PC-9 (cell line): Measurements from ENCODE around the gene KRT82. TPM values are rescaled to one million over a fixed set of nuclear protein-coding genes. Genes with fewer than 3 reads are reported as not detected.
A peak's percentile ranks its signal among the peaks of the same experiment; 100 is the strongest.

ENCODE experiments used
- BruUV-seq: library from RNA; stranded (reverse); fragments of 400-500 nt; replicated peaks from 2 replicates; lab custom pipeline; 2021; lab: Mats Ljungman, UMichigan
- CTCF ChIA-PET: fragments of 300-600 bp; sonication (Branson Sonifier 250); formaldehyde crosslinking; loops from one replicate; lab custom pipeline; 2022; ENCODE audit warnings: antibody characterized with exemption; lab: Charles Lee
- POLR2A ChIA-PET: fragments of 300-600 bp; sonication (Branson Sonifier 250); formaldehyde crosslinking; loops from one replicate; lab custom pipeline; 2022; ENCODE audit warnings: antibody characterized with exemption; ENCODE audit not compliant: unreplicated experiment; lab: Charles Lee
- DNase-seq, 2 experiments: peaks; one replicate each; pipeline versions ENCODE4 v3.0.0 to v3.0.0-alpha.2; 2015 to 2022; ENCODE audit warnings: mixed read lengths in 1 of 2
- H2AFZ ChIP-seq: fragments of 200-600 bp; sonication (generic); 2 replicates; pipeline ENCODE4 v1.8.1; 2017; ENCODE audit warnings: antibody characterized with exemption
- H3F3A ChIP-seq: fragments of 200-600 bp; sonication (generic); 2 replicates; pipeline ENCODE4 v1.8.1; 2017; ENCODE audit warnings: antibody characterized with exemption, mild to moderate bottlenecking, low read depth; ENCODE audit not compliant: insufficient read depth
- H3K27ac ChIP-seq: fragments of 200-600 bp; sonication (generic); 2 replicates; pipeline ENCODE4 v1.6.1; 2016; ENCODE audit warnings: mixed run types
- H3K27me3 ChIP-seq: fragments of 200-600 bp; sonication (generic); 2 replicates; pipeline ENCODE4 v1.6.1; 2016; ENCODE audit warnings: low read depth, mixed run types; ENCODE audit not compliant: insufficient read depth
- H3K36me3 ChIP-seq: fragments of 200-600 bp; sonication (generic); 2 replicates; pipeline ENCODE4 v1.6.1; 2016; ENCODE audit warnings: low read depth, mixed run types
- H3K4me1 ChIP-seq: fragments of 200-600 bp; sonication (generic); replicated peaks from 2 replicates; pipeline ENCODE4 v1.6.1; 2016; ENCODE audit warnings: mixed run types; ENCODE audit not compliant: insufficient read depth
- H3K4me2 ChIP-seq: fragments of 200-600 bp; sonication (generic); 2 replicates; pipeline ENCODE4 v1.6.1; 2017; ENCODE audit warnings: mixed run types
- H3K4me3 ChIP-seq: fragments of 200-600 bp; sonication (generic); 2 replicates; pipeline ENCODE4 v1.6.1; 2016; ENCODE audit warnings: mixed run types
- H3K79me2 ChIP-seq: fragments of 200-600 bp; sonication (generic); 2 replicates; pipeline ENCODE4 v1.6.1; 2017; ENCODE audit warnings: low read depth, mixed run types
- H3K9me2 ChIP-seq: fragments of 200-600 bp; sonication (generic); 2 replicates; pipeline ENCODE4 v1.8.1; 2017; ENCODE audit warnings: mild to moderate bottlenecking; ENCODE audit not compliant: insufficient read depth
- H3K9me3 ChIP-seq: fragments of 200-600 bp; sonication (generic); 2 replicates; pipeline ENCODE4 v1.8.1; 2016; ENCODE audit warnings: low read depth; ENCODE audit not compliant: insufficient read depth
- H4K20me1 ChIP-seq: fragments of 200-600 bp; sonication (generic); 2 replicates; pipeline ENCODE4 v1.8.1; 2017; ENCODE audit not compliant: insufficient read depth
- EZH2 ChIP-seq: fragments of 200-600 bp; sonication (generic); IDR thresholded peaks from 2 replicates; pipeline ENCODE4 v1.8.0; 2017; ENCODE audit warnings: antibody characterized with exemption, low read depth
- intact Hi-C: fragments of 100-400 bp; cut with micrococcal nuclease; formaldehyde crosslinking; loops from one replicate; pipeline ENCODE4 v1.10.0; 2022; ENCODE audit not compliant: unreplicated experiment
- total RNA-seq: library from RNA; stranded (reverse); gene quantifications from 2 replicates; pipeline ENCODE4 v1.2.3, GENCODE V29; 2021
- TF ChIP-seq, protein P1 (sequence below): fragments of 200-600 bp; sonication (generic); conservative IDR thresholded peaks from 2 replicates; pipeline ENCODE4 v1.6.1; 2017; ENCODE audit warnings: mixed run types, antibody characterized with exemption, mild to moderate bottlenecking, moderate library complexity

Gene KRT82
- total RNA-seq, 1 experiment from 2014 or later, result not detected

DNA sequence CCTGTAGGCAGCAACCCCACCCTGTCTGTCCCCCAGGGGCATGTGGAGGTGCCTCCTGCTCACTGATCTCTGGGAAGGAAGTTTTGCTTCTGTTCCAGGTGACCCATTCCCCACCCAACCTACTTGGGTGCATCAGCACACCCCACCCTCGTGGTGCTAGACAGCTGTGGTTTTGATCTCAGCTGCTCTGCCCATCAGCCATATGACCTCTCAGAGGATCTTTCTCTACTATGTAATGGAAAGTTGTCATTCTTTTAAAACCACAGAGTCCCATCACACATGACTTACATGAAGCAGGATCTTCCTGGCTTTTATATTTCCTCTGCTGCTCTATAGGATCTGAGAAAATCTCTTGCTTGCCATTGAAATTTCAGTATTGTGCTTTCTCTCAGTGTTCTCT lies 13.5 kb upstream of the KRT82 start:
- DNase-seq, result no peak
- intact Hi-C loops, result no loop called here
- H3K27ac ChIP-seq, result no peak overlapping the region
- H3K4me2 ChIP-seq, result no peak overlapping the region
- ChIA-PET CTCF (no interaction called here), POLR2A (no interaction called here)
- no peak overlapping the region for H3K4me3 ChIP-seq
- H3K9me3 ChIP-seq, result no peaks in the 10 kb centered on the region
- TF ChIP-seq EZH2, result no peak
- TF ChIP-seq, protein P1, sequence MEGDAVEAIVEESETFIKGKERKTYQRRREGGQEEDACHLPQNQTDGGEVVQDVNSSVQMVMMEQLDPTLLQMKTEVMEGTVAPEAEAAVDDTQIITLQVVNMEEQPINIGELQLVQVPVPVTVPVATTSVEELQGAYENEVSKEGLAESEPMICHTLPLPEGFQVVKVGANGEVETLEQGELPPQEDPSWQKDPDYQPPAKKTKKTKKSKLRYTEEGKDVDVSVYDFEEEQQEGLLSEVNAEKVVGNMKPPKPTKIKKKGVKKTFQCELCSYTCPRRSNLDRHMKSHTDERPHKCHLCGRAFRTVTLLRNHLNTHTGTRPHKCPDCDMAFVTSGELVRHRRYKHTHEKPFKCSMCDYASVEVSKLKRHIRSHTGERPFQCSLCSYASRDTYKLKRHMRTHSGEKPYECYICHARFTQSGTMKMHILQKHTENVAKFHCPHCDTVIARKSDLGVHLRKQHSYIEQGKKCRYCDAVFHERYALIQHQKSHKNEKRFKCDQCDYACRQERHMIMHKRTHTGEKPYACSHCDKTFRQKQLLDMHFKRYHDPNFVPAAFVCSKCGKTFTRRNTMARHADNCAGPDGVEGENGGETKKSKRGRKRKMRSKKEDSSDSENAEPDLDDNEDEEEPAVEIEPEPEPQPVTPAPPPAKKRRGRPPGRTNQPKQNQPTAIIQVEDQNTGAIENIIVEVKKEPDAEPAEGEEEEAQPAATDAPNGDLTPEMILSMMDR, result no peak
- no peaks in the 10 kb centered on the region for H3K9me2 ChIP-seq
- H3K4me1 ChIP-seq, result peaks cover 5% of the 10 kb centered on the region
- H3K79me2 ChIP-seq, result no peaks in the 10 kb centered on the region
- BruUV-seq, result no TSS peak
- peaks cover 4% of the 10 kb centered on the region; the same call in 1 of the 2 replicates for H3F3A ChIP-seq
- H3K27me3 ChIP-seq, result no peaks in the 10 kb centered on the region
- H2AFZ ChIP-seq, result no peak overlapping the region
- no peaks in the 10 kb centered on the region for H3K36me3 ChIP-seq
- H4K20me1 ChIP-seq, result no peaks in the 10 kb centered on the region

DNA sequence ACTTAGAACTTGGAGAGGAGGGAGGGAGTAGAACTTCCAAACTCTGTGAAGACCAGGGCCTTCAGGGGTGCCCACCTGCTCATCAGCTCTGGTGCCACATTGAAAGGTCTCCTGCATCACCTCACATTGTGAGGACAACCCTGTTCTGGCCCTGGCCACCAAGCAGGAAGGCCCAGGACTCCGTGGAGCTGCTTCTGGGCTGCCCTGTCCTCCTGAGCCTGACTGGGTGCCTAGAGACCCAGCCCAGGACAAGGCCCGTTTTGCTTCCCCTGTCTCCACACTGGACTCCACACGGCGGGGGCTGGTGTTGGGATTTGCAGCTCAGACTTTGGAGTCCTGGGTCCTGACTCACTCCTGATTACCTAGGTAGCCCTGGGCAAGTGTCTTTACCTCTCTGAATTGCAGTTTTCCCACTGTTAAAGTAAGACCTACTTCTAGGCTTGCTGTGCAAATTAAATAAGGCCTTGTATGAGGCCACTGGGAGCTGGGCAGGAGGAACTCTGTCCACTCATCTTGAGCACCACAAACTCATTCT lies 12.5 kb upstream of the KRT82 start:
- Histone ChIP-seq H3K27ac (no peak overlapping the region), H3F3A (peaks cover 4% of the 10 kb centered on the region; the same call in 1 of the 2 replicates), H4K20me1 (no peaks in the 10 kb centered on the region), H3K9me2 (no peaks in the 10 kb centered on the region), H3K79me2 (no peaks in the 10 kb centered on the region), H3K36me3 (no peaks in the 10 kb centered on the region), H3K4me2 (no peak overlapping the region), H3K4me3 (no peak overlapping the region), H3K27me3 (no peaks in the 10 kb centered on the region), H3K4me1 (peaks cover 5% of the 10 kb centered on the region), H3K9me3 (no peaks in the 10 kb centered on the region), H2AFZ (no peak overlapping the region)
- no TSS peak for BruUV-seq
- TF ChIP-seq EZH2, result no peak
- TF ChIP-seq, protein P1, result no peak
- CTCF ChIA-PET, result interaction anchor here (0.6 to 0.7 kb wide), 2 partner anchors 17 to 39 kb away, joined by 5 to 7 read pairs; no protein-coding TSS in a partner anchor
- POLR2A ChIA-PET, result interaction anchor here (0.7 kb wide), 1 partner anchor 636 kb away, joined by 5 read pairs; no protein-coding TSS in a partner anchor
- no peak for DNase-seq
- intact Hi-C loops, result no loop called here

DNA sequence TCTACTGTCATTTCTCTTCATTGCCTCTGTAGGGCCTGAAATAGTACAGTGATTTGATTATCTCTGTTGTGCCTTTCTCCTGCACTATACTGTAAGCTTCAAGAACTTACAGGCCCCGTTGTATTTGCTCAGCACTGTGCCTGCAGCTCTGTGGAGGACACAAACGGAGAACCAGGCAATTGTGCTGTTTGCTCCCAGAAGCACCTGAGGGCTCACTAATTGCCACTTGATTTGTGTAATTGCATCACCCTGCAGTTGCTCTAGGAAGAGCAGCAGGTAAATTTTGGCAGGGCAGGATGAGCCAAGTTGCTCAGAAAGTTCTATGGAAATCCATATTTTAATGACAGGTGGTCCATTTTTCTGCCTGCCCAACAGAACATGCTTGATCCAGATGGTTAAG lies 11.6 kb upstream of the KRT82 start:
- Histone ChIP-seq H3K4me3 (no peak overlapping the region), H3K36me3 (no peaks in the 10 kb centered on the region), H3K4me1 (peaks cover 5% of the 10 kb centered on the region), H4K20me1 (no peaks in the 10 kb centered on the region), H3K9me2 (no peaks in the 10 kb centered on the region), H3K4me2 (no peak overlapping the region), H3K27ac (no peak overlapping the region), H3K9me3 (no peaks in the 10 kb centered on the region), H2AFZ (peak overlapping the region; percentile 20; the same call in 1 of the 2 replicates), H3K27me3 (no peaks in the 10 kb centered on the region), H3K79me2 (no peaks in the 10 kb centered on the region), H3F3A (peaks cover 4% of the 10 kb centered on the region; the same call in 1 of the 2 replicates)
- TF ChIP-seq EZH2, result no peak
- TF ChIP-seq, protein P1, result no peak
- ChIA-PET POLR2A (interaction anchor here (0.7 kb wide), 1 partner anchor 79 kb away, joined by 3 read pairs; no protein-coding TSS in a partner anchor), CTCF (no interaction called here)
- no TSS peak for BruUV-seq
- intact Hi-C loops, result no loop called here
- no peak for DNase-seq
